NCI-H146 treated with DMSO at 0.1 percent for 48 hours (cell line): ENCODE measurements around the gene NBR1.
"Not testable (repeated sequence)": the region's sequence is repeated elsewhere in the genome, so short reads cannot be mapped to it uniquely, and the experiment has no call there.

Source experiments
- DNase-seq: peaks from one replicate; lab custom pipeline; 2025; ENCODE audit not compliant: unreplicated experiment; lab: John Stamatoyannopoulos, UW

NBR1 gene

DNA sequence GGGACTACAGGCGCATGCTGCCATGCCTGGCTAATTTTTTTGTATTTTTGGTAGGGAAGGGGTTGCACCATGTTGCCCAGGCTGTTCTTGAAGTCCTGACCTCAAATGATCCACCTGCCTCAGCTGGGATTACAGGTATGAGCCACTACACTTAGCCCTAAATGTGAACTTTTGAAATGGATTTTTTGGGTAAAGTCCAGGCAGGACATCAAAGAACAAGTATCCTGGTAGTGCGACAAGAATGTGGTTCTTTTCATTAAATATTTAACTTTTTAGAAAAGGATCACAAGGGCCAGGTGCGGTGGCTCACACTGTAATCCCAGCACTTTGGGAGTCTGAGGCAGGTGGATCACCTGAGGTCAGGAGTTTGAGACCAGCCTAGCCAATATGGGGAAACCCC, 15.3 kb upstream of the NBR1 start:
- no peak for DNase-seq

DNA sequence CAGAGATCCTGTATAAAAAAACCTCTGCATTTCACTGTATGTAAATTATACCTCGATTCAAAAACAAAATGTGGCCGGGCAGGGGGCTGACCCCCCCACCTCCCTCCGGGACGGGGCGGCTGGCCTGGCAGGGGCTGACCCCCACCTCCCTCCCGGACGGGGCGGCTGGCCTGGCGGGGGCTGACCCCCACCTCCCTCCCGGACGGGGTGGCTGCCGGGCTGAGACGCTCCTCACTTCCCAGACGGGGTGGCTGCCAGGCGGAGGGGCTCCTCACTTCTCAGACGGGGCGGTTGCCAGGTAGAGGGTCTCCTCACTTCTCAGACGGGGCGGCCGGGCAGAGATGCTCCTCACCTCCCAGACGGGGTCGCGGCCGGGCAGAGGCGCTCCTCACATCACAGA, 11.8 kb upstream of the NBR1 start:
- DNase-seq: not testable (repeated sequence)

- not testable (repeated sequence) for DNase-seq
These were observed 11.1 kb upstream of the NBR1 start for GRCh38 chr17:43159957-43160356.

DNA sequence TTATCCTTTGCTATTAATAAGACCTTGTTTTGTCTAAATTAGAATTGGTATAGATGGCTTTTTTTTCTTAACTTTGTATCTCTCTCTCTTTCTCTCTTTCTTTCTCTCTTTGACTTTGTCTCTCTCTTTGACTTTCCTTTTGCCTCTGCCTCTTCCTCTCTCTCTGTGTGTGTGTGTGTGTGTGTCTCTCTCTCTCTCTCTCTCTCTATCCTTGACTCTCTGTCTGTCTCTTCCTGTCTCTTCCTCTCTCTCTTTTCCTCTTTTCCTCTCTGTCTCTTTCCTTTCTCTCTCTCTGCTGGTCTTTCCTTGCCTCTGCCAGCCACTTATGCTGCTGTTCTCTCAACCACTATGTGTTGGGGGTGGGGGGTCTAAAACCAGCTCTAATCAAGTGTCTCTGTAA, 5.0 kb upstream of the NBR1 start:
- not testable (repeated sequence) for DNase-seq

DNA sequence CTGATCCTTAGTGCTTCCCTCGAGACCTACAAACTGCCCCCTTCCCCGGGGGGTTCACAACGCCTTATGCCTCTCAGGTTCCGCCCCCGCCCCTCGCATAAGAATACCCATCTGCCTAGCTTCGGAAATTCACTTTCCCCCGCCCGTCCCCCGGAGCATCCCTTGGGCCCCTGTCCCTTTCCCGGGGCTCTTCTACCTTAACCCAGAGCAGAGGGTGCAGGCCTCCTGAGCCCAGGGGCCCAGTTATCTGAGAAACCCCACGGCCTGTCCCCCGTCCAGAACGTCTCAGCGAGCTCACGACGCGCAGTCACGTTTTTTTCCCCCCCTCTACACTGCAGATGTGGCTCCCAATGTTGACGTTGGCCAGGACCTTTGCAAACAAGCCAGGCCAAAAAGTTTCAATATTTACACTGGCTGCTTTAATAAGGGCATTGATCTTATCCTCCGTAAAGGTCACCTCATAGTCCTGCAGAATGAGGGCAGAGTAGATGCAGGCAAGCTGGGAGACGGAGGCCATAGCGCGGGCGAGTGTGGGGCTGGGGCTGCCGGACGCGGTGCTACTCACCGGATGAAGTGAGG, 1.4 kb upstream of the NBR1 start:
- DNase-seq: peak; percentile 54

GRCh38 chr17:43170140-43170765, 761 bp upstream of the NBR1 start:
- DNase-seq: peak; percentile 95

DNA sequence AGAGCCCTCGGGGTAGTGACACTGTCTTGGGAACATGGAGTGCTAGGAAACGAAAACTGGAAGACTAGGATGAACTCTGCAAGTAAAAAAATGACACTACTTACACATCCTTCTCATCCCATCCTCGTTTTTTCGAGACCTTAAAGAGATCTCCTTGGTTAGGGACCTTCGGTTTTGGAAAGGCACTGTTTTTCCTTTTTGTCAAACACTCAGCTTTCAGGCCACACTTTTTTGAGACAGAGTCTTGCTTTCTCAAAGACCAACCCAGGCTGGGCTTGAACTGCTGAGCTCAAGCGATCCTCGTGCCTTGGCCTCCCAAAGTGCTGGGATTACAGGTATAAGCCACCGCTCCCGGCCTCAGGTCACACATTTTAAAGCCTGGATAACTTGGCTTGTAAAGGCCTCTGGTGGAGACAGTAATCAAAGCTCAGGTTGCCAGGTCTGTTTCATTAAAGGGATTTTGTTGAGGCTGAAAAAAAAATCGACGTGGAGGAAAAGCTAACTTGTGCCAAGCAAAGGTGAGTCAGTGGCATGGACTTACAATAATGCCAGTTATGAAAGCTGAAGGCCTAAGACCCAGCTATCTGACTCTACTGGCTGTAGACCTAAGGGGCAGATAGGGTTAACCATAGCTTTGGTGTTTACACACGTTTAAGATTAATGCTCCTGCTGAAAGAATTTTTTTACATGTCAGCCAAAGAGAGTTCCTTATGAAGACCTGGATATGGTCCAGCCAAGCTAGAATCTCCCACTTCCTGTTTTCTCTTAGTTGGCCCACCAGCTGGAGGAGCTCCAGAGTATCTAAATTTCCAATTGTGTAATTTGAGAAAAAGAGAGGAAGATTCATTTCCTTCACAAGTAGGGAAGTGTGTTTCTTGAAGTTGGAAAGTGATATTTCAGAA, 823 bp downstream of the NBR1 start:
- peak; percentile 13 for DNase-seq

- DNase-seq: no peak
These were observed 4.5 kb downstream of the NBR1 start for GRCh38 chr17:43175213-43176118.

GRCh38 chr17:43176119-43176570, 5.1 kb downstream of the NBR1 start:
- DNase-seq: no peak

GRCh38 chr17:43183921-43184320, 12.9 kb downstream of the NBR1 start:
- no peak for DNase-seq

DNA sequence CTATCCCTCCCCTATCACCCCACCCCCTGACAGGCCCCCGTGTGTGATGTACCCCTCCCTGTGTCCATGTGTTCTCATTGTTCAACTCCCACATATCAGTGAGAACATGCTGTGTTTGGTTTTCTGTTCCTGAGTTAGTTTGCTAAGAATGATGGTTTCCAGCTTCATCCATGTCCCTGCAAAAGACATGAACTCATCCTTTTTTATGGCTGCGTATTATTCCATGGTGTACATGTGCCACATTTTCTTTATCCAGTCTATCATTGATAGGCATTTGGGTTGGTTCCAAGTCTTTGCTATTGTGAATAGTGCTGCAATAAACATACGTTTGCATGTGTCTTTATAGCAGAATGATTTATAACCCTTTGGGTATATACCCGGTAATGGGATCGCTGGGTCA, 15.6 kb downstream of the NBR1 start:
- DNase-seq: not testable (repeated sequence)

DNA sequence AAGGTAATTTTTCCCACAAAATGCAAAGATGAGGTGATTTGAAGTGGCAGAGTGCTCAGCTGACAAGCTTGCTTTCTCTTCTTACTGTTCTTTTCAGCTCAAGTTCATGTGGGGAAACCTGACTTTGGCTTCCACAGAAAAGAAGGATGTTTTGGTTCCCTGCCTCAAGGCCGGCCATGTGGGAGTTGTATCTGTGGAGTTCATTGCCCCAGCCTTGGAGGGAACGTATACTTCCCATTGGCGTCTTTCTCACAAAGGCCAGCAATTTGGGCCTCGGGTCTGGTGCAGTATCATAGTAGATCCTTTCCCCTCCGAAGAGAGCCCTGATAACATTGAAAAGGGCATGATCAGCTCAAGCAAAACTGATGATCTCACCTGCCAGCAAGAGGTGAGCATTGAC, 22.2 kb downstream of the NBR1 start:
- no peak for DNase-seq

DNA sequence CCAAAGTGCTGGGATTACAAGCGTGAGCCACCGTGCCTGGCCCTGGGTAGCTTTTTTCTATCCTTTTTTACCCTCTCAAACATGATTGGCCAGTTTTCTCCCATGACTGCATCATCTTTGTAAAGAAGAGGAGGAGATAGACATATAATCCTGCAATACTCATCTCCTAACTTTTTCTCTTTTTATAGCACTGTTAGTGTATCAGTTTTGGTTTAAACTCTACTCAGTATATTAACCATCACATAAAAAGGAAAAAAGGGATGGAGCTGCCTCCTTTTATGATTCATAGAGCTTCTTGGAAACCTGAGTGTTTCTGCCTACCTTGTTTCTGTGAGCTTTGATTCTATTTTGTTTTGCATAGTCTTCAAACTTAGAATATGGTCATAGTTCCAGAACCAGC, 28.6 kb downstream of the NBR1 start:
- DNase-seq: no peak

DNA sequence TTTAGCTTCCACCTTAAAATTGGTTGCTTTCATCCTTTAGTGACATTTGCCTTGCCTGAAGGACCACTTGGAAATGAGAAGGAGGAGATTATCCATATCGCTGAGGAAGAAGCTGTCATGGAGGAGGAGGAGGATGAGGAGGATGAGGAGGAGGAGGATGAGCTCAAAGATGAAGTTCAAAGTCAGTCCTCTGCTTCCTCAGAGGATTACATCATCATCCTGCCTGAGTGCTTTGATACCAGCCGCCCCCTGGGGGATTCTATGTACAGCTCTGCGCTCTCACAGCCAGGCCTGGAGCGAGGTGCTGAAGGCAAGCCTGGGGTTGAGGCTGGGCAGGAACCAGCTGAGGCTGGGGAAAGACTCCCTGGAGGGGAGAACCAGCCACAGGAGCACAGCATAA, 29.1 kb downstream of the NBR1 start:
- no peak for DNase-seq

DNA sequence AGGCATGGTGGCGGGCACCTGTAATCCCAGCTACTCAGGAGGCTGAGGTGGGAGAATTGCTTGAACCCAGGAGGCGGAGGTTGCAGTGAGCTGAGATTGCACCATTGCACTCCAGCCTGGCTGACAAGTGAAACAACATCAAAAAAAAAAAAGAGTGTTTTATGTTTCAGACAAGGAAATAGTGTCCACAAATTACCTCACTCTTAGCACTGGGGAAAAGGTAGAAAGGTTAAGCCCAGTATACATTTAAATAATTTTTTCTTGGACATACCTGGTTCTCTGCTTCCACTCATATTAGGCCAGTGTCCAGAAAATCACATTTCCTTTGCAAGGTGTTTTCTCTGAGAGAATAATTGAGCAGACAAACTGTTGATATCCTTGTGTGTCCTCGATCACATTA, 32.0 kb downstream of the NBR1 start:
- DNase-seq: not testable (repeated sequence)

DNA sequence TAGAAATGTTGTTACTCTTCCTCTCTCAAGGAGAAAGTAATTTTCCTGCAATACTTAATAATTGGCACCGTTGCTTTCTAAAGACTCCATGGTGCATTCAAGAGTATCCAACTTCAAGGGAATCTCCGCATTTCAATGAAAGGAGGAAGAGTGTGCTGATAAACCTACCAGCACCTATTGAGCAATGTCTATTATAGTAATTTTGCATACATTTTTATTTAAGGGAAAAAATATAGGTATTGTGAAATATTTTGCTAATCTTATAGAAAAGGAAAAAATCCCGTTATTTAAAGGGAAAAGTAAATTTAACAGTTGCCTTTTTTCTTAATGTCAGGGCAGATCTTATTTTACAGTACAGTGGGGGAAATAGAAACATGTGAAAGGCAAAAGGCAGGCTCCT, 39.6 kb downstream of the NBR1 start:
- no peak for DNase-seq

- no peak for DNase-seq
These were observed 40.1 kb downstream of the NBR1 start for GRCh38 chr17:43211123-43211479.

GRCh38 chr17:43211480-43212402, 40.7 kb downstream of the NBR1 start, which contains the start of gene TMEM106A:
TMEM106A (plus strand) TSS chr17:43211875; CDS start chr17:43213042, 1,167 bp downstream.
- peak; percentile 47 for DNase-seq

- DNase-seq: no peak
These were observed 41.9 kb downstream of the NBR1 start for GRCh38 chr17:43212641-43213490.
